Hepatocyte (in vitro differentiated cells): ENCODE measurements around the gene B4GALNT2.
"Not testable (repeated sequence)": the region's sequence is repeated elsewhere in the genome, so short reads cannot be mapped to it uniquely, and the experiment has no call there.

Experiments used
- EZH2 ChIP-seq: fragments of 200-600 bp; sonication (generic); IDR thresholded peaks from 2 replicates; pipeline ENCODE4 v1.6.1; 2016; ENCODE audit warnings: antibody characterized with exemption, mild to moderate bottlenecking, borderline replicate concordance
- TF ChIP-seq, protein P1 (sequence below): fragments of 200-600 bp; sonication (generic); IDR thresholded peaks from 2 replicates; pipeline ENCODE4 v1.5.1; 2016; ENCODE audit warnings: antibody characterized with exemption, mild to moderate bottlenecking; ENCODE audit not compliant: poor library complexity

- not testable (repeated sequence) for TF ChIP-seq EZH2
- TF ChIP-seq, protein P1, sequence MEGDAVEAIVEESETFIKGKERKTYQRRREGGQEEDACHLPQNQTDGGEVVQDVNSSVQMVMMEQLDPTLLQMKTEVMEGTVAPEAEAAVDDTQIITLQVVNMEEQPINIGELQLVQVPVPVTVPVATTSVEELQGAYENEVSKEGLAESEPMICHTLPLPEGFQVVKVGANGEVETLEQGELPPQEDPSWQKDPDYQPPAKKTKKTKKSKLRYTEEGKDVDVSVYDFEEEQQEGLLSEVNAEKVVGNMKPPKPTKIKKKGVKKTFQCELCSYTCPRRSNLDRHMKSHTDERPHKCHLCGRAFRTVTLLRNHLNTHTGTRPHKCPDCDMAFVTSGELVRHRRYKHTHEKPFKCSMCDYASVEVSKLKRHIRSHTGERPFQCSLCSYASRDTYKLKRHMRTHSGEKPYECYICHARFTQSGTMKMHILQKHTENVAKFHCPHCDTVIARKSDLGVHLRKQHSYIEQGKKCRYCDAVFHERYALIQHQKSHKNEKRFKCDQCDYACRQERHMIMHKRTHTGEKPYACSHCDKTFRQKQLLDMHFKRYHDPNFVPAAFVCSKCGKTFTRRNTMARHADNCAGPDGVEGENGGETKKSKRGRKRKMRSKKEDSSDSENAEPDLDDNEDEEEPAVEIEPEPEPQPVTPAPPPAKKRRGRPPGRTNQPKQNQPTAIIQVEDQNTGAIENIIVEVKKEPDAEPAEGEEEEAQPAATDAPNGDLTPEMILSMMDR: not testable (repeated sequence)
Observed at GRCh38 chr17:49175978-49176377, 43.4 kb downstream of the B4GALNT2 start.
